HG02571 (cell line): ENCODE results near the gene EXOSC9.

Source experiments
- ATAC-seq: cut with Tn5 transposase; IDR thresholded peaks from one replicate; pipeline ENCODE4 v1.9.1; 2021; ENCODE audit warnings: mild to moderate bottlenecking, moderate library complexity; ENCODE audit not compliant: unreplicated experiment

The EXOSC9 gene

GRCh38 chr4:121788896-121789295 is 12.2 kb upstream of the EXOSC9 start:
- ATAC-seq = peak; percentile 91

GRCh38 chr4:121789455-121789854 is 11.7 kb upstream of the EXOSC9 start:
- ATAC-seq = peak; percentile 7

GRCh38 chr4:121789960-121790829 is 10.9 kb upstream of the EXOSC9 start:
- no peak for ATAC-seq

- ATAC-seq = no peak
These were observed 10.1 kb upstream of the EXOSC9 start for GRCh38 chr4:121790976-121791375.

- no peak for ATAC-seq
These were observed 9.6 kb upstream of the EXOSC9 start for GRCh38 chr4:121791481-121791880.

GRCh38 chr4:121792966-121793365 is 8.2 kb upstream of the EXOSC9 start:
- no peak for ATAC-seq

GRCh38 chr4:121794505-121795188 is 6.5 kb upstream of the EXOSC9 start:
- no peak for ATAC-seq

- no peak for ATAC-seq
These were observed 4.8 kb upstream of the EXOSC9 start for GRCh38 chr4:121796283-121796682.

GRCh38 chr4:121799208-121799823 is 1.8 kb upstream of the EXOSC9 start:
- ATAC-seq = no peak

GRCh38 chr4:121799867-121800501 is 1.1 kb upstream of the EXOSC9 start:
- ATAC-seq = no peak

GRCh38 chr4:121800638-121800960 is 524 bp upstream of the EXOSC9 start:
- ATAC-seq = peak; percentile 29

GRCh38 chr4:121801715-121802075 is 572 bp downstream of the EXOSC9 start:
- no peak for ATAC-seq

- no peak for ATAC-seq
These were observed 5.3 kb downstream of the EXOSC9 start for GRCh38 chr4:121806411-121806810.

GRCh38 chr4:121811122-121811521 is 10.0 kb downstream of the EXOSC9 start:
- no peak for ATAC-seq

- no peak for ATAC-seq
These were observed 13.6 kb downstream of the EXOSC9 start for GRCh38 chr4:121814756-121815155.

GRCh38 chr4:121817006-121817405 is 15.9 kb downstream of the EXOSC9 start:
- ATAC-seq = no peak

- ATAC-seq = no peak
These were observed 16.6 kb downstream of the EXOSC9 start for GRCh38 chr4:121817701-121818100.

GRCh38 chr4:121818215-121818614 is 17.1 kb downstream of the EXOSC9 start:
- ATAC-seq = no peak

GRCh38 chr4:121819216-121819965 is 18.3 kb downstream of the EXOSC9 start:
- no peak for ATAC-seq

- no peak for ATAC-seq
These were observed 20.9 kb downstream of the EXOSC9 start for GRCh38 chr4:121822047-121822446.
